ENCODE results near the gene ERICH6B.

ERICH6B gene

DNA sequence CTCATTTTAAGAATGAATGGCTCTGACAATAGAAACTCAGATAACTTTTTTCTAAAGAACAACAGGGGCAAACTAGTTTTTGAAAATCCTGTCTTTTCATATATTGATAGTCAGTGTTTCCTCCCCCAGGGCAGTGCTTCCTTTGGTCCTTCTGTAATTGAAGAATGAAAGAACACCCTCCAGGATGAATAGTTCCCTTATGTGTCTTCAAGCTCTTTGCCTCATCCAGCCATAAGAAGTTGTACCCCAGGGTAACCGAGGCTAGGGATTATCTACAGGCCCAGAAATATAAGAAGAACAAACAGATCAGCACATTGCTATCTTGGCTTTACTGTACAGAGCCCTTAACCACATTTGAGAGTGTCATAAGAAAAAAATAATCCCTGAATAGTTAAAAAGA lies 12.1 kb upstream of the ERICH6B start:
- H3K36me3 Mint-ChIP-seq (ENCODE audit: insufficient read depth) = no peaks in the 10 kb centered on the region
- H3K4me1 Mint-ChIP-seq = no peaks in the 10 kb centered on the region
- no peak overlapping the region for H3K4me3 Mint-ChIP-seq

DNA sequence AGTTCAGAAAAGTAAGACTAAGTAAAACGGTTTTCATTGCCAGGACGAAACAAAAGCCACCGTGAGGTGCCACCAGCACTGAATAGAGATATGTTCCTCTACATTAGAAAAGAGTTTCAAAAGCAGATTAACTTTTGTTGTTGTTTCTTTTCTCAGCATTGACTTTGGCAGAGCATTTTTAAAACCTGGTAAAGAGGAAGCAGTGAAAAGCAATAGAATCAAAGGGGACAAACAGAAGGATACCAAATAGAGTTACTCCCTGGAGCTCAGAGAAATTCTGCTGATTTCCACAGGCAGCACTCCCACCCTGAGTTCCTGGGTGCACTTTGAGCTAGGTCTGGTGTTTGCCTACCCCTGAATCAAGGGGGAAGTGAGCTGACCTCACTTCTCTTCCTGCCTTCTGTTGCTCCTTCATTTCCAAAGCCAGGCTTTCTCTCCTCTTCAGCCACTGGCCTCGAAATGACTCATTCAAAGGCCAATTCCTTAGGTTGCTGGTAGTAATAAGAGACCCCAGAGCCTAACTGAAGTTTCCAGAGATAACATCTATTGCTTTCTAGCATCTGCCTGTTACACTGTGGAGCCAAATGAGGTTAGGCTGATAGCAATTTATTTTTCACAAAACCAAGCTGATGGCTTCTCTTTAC lies 11.3 kb upstream of the ERICH6B start:
- Mint-ChIP-seq H3K27ac (ENCODE audit: low read depth) (no peak overlapping the region), H3K4me1 (no peaks in the 10 kb centered on the region), H3K9me3 (no peaks in the 10 kb centered on the region), H3K4me3 (no peak overlapping the region), H3K36me3 (ENCODE audit: insufficient read depth) (no peaks in the 10 kb centered on the region), H3K27me3 (peaks cover 55% of the 10 kb centered on the region)
- DNase-seq (ENCODE audit: low spot score in 2 of 2) (no peak), ATAC-seq (replicated peaks; ENCODE audit: extremely low read depth, poor library complexity, severe bottlenecking) (no peak)

More for the DNA sequence above, 12.1 kb upstream of the ERICH6B start:
- Mint-ChIP-seq H3K9me3 (no peaks in the 10 kb centered on the region), H3K27ac (ENCODE audit: low read depth) (no peak overlapping the region), H3K27me3 (peaks cover 60% of the 10 kb centered on the region)
- ATAC-seq (replicated peaks; ENCODE audit: extremely low read depth, poor library complexity, severe bottlenecking) = no peak
- no peak for DNase-seq (ENCODE audit: low spot score in 2 of 2)

DNA sequence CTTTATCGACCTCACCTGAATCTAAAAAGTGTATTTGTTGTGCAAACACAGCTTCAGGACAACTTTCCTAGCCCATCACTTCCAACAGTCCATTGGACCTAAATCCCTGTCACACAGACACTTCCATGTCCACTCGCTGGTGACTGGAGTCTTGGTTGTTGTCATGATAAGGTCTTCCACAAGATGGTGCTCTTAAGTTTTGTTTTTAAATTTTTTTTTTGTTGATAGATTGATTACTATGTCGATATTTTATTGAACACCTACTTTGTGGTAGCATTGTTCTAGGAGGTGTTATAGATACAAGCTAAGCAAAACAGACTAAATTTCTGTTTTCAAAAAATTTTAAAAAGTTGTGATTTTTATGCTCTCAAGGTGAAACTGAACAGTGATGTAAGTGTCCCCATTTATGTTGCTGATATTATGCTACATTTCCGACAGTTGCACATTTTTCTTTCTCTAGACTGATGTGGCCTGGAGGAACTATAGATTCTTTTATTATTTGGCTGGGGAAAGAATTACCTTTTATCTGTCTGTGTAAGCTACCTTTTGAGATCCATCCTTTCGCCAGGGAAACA lies 8.1 kb upstream of the ERICH6B start:
- Mint-ChIP-seq H3K4me1 (no peaks in the 10 kb centered on the region), H3K27ac (ENCODE audit: low read depth) (no peak overlapping the region), H3K36me3 (ENCODE audit: insufficient read depth) (no peaks in the 10 kb centered on the region), H3K4me3 (no peak overlapping the region), H3K9me3 (no peaks in the 10 kb centered on the region), H3K27me3 (peaks cover 67% of the 10 kb centered on the region)
- DNase-seq (ENCODE audit: low spot score in 2 of 2) = no peak
- ATAC-seq (replicated peaks; ENCODE audit: extremely low read depth, poor library complexity, severe bottlenecking) = no peak

DNA sequence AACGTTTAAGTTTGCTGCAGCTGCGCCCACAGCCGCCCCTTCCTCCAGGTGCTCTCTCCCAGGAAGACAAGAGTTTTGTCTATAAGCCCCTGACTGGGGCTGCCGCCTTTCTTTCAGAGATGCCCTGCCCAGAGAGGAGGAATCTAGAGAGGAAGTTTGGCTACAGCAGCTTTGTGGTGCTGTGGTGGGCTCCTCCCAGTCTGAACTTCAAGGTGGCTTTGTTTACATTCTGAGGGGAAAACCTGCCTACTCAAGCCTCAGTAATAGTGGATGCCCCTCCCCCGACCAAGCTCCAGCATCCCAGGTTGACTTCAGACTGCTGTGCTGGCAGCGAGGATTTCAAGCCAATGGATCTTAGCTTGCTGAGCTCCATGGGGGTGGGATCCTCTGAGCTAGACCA lies 6.4 kb upstream of the ERICH6B start:
- peaks cover 83% of the 10 kb centered on the region for H3K27me3 Mint-ChIP-seq

DNA sequence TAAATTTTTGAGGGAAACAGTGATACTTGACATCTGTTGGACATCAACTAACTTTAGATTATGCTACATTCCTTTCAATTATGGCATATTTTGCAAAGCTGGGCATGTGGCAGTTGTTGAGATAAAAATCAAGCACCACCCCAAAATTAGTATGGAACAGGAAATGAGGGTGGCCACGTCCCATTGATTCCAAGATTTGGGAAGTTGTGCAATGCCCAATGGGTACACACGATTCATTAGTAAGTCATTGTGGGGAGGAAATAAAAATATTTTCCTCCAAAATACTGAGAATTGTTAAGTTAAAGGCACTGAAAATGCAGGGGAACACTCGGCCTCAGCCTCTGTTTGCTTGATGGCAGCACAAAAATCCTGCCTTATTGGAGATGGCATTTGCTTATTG lies 7.6 kb downstream of the ERICH6B start:
- no peaks in the 10 kb centered on the region for H3K9me3 Mint-ChIP-seq
- no peak for DNase-seq (ENCODE audit: low spot score in 2 of 2)
- no peak overlapping the region for H3K27ac Mint-ChIP-seq (ENCODE audit: low read depth)
- H3K4me3 Mint-ChIP-seq = no peak overlapping the region
- H3K27me3 Mint-ChIP-seq = peaks cover 24% of the 10 kb centered on the region
- no peaks in the 10 kb centered on the region for H3K36me3 Mint-ChIP-seq (ENCODE audit: insufficient read depth)
- ATAC-seq (replicated peaks; ENCODE audit: extremely low read depth, poor library complexity, severe bottlenecking) = no peak
- H3K4me1 Mint-ChIP-seq = no peaks in the 10 kb centered on the region

More for the DNA sequence above, 6.4 kb upstream of the ERICH6B start:
- DNase-seq (ENCODE audit: low spot score in 2 of 2) (no peak), ATAC-seq (replicated peaks; ENCODE audit: extremely low read depth, poor library complexity, severe bottlenecking) (no peak)
- H3K4me3 Mint-ChIP-seq = no peak overlapping the region
- no peaks in the 10 kb centered on the region for H3K36me3 Mint-ChIP-seq (ENCODE audit: insufficient read depth)
- no peaks in the 10 kb centered on the region for H3K9me3 Mint-ChIP-seq
- no peak overlapping the region for H3K27ac Mint-ChIP-seq (ENCODE audit: low read depth)
- H3K4me1 Mint-ChIP-seq = no peaks in the 10 kb centered on the region

DNA sequence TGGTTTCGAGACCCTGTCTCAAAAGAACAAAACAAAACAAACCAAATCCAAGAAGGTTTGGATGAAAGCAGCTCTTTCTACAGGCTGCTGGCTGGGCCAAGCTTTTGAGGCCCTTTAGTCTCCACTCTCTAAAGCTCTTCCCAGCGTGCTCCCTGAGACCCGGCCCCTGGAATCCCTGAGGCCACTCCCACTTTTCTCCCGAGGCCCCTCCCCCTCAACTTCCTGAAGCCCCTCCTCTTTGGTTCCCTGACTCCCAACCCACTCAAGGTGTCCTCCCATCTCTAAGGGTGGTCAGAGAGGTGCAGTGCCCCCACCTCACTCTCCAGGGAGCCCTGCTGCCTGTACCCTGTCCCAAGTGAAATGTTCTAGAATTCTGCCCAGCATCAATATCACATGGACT lies 10.6 kb downstream of the ERICH6B start:
- ATAC-seq (replicated peaks; ENCODE audit: extremely low read depth, poor library complexity, severe bottlenecking) = no peak
- peaks cover 15% of the 10 kb centered on the region for H3K27me3 Mint-ChIP-seq

DNA sequence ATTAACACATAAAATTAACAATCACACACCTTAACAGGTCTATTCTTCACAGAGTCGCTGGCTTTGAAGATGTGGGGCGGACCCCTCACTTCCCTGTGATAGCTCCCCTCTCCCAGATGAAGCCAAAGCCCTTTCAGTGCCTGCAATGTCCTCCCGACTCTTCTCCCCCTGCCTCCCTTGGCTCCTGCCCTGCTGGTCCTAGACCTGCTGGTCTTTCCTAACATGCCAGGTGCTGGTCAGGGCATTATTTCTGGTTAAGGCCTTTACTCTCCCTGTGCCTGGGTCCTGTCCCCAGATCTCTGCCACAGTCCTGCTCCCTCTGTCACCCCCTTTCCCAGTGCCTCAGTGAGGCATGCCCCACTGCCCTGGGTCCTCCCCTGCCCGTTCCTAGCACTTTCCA lies 12.2 kb downstream of the ERICH6B start:
- no peak for DNase-seq (ENCODE audit: low spot score in 2 of 2)
- no peaks in the 10 kb centered on the region for H3K9me3 Mint-ChIP-seq
- no peak overlapping the region for H3K27ac Mint-ChIP-seq (ENCODE audit: low read depth)
- peaks cover 10% of the 10 kb centered on the region for H3K27me3 Mint-ChIP-seq
- H3K36me3 Mint-ChIP-seq (ENCODE audit: insufficient read depth) = no peaks in the 10 kb centered on the region
- H3K4me1 Mint-ChIP-seq = no peaks in the 10 kb centered on the region
- ATAC-seq (replicated peaks; ENCODE audit: extremely low read depth, poor library complexity, severe bottlenecking) = no peak
- H3K4me3 Mint-ChIP-seq = no peak overlapping the region

More for the DNA sequence above, 10.6 kb downstream of the ERICH6B start:
- no peaks in the 10 kb centered on the region for H3K9me3 Mint-ChIP-seq
- H3K27ac Mint-ChIP-seq (ENCODE audit: low read depth) = no peak overlapping the region
- no peaks in the 10 kb centered on the region for H3K36me3 Mint-ChIP-seq (ENCODE audit: insufficient read depth)
- H3K4me3 Mint-ChIP-seq = no peak overlapping the region
- H3K4me1 Mint-ChIP-seq = no peaks in the 10 kb centered on the region
- DNase-seq (ENCODE audit: low spot score in 2 of 2) = no peak

DNA sequence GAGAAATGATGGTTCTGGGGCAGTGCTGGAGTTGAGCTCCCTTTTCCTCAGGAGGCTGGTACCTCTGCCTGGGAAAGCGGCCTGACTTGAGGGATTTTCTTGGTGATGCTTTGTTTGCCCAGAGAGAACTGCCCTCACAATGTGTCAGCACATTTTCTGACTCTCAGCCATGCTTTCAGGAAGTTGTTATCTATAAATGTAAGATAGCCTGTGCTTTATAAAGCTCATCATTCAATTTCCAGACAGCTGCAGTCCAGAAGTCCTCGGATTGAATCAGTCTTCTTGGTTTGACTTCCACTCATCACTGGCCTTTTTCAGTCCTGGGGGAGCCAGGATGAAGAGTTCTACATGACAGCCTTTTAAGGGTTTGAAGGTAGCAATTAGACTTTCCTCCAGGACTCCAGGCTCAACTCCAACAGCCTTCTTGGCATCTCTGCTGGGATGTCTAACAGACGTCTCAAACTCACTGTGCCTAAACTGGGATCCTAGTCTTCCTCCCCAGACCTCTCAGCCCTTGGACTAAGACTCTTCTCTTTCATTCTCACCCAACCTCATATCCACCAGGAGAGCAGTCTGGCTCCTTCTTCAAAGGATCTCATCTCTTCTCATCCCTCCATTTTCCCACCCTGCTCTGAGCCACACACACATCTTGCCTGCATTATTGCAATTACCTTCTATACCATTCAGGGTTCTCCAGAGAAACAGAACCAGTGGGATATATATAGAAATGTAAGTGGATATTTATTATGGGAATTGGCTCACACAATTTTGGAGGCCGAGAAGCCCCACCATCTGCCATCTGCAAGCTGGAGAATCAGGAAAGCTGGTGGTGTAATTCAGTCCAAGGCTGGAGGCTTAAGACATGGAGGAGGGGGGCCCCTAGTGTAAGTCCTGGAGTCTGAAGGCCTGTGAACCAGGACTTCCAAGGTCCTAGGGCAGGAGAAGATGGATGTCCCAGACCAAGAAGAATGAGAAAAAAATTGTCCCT lies 13.1 kb downstream of the ERICH6B start:
- Mint-ChIP-seq H3K27ac (ENCODE audit: low read depth) (no peak overlapping the region), H3K4me1 (no peaks in the 10 kb centered on the region), H3K9me3 (no peaks in the 10 kb centered on the region), H3K4me3 (no peak overlapping the region), H3K27me3 (peaks cover 14% of the 10 kb centered on the region), H3K36me3 (ENCODE audit: insufficient read depth) (no peaks in the 10 kb centered on the region)
- no peak for ATAC-seq (replicated peaks; ENCODE audit: extremely low read depth, poor library complexity, severe bottlenecking)
- no peak for DNase-seq (ENCODE audit: low spot score in 2 of 2)

DNA sequence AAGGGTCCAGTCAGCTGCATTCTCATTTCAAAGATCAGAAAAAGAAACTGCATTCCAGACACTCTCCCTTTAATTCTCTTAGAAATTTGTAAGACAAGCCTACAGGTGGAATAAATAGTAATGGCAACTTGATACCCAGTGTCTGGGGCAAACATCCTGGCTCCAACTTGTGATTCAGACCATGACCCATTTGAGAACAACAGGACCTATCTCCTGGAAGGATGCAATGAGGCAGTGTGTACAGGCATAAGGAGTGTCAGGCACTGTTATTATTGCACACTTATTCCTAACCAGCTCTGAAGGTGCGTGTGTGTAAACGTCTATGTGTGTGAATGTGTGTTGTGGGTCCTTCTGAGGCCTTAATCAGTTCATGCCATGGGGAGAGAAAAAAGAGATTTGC lies 13.9 kb downstream of the ERICH6B start:
- Mint-ChIP-seq H3K36me3 (ENCODE audit: insufficient read depth) (no peaks in the 10 kb centered on the region), H3K27ac (ENCODE audit: low read depth) (no peak overlapping the region), H3K4me1 (no peaks in the 10 kb centered on the region), H3K9me3 (no peaks in the 10 kb centered on the region), H3K27me3 (peaks cover 19% of the 10 kb centered on the region), H3K4me3 (no peak overlapping the region)
- DNase-seq (ENCODE audit: low spot score in 2 of 2) = no peak
- ATAC-seq (replicated peaks; ENCODE audit: extremely low read depth, poor library complexity, severe bottlenecking) = no peak

DNA sequence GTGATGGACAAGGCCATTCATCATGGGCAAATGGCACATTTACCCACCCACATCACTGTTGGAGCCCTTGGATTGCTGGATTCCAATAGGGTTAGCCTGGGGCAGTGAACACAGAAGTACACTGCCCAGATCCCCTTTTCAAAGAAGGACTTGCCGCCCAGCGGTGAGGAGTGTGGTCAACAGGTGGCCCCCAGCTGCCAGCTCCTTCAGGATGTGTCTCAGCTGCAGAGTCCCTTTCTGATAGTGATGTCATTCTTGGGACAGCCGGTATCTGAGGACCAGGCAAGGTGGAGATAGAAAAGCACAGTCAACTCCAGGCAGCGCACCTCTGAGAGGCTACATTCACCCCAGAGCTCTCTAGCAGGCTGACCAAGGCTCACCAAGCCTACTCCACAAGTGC lies 16.9 kb downstream of the ERICH6B start:
- Mint-ChIP-seq H3K36me3 (ENCODE audit: insufficient read depth) (no peaks in the 10 kb centered on the region), H3K4me3 (no peak overlapping the region), H3K27ac (ENCODE audit: low read depth) (no peak overlapping the region), H3K27me3 (peaks cover 29% of the 10 kb centered on the region), H3K4me1 (no peaks in the 10 kb centered on the region), H3K9me3 (no peaks in the 10 kb centered on the region)
- ATAC-seq (replicated peaks; ENCODE audit: extremely low read depth, poor library complexity, severe bottlenecking) (no peak), DNase-seq (ENCODE audit: low spot score in 2 of 2) (no peak)

DNA sequence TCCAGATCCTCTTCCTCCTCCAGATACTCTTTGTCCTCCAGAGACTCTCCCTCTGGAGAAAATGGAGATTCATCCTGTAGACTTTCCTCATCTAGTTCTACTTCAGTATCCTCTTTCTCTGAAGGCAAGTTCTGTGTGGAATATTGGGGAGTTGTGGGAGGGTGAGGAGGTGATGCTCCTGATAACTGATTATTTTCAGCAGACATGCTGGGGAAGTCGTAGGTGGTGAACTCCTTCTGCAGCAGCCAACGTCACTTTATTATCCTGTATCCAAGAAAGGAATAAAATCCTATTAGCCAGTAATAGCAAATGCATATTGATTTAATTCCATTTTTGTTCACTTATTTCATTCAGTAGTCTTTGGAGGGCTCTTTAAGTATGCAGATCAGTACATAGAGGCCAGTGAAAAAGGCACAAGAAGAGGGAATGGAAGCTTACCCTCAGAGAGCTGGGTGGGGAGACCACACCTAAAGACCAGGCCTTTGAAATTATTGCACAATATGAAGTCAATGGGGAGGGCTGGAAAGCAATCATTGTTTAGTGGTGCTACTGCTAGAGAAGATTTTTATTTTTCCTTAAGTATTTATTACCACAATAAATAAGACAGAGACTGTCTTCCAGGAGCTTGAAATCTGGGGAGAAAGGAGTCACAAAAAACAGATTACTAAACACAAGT lies 18.6 kb downstream of the ERICH6B start:
- no peak overlapping the region for H3K27ac Mint-ChIP-seq (ENCODE audit: low read depth)
- DNase-seq (ENCODE audit: low spot score in 2 of 2) (no peak), ATAC-seq (replicated peaks; ENCODE audit: extremely low read depth, poor library complexity, severe bottlenecking) (no peak)
- H3K9me3 Mint-ChIP-seq = no peaks in the 10 kb centered on the region
- H3K27me3 Mint-ChIP-seq = peaks cover 29% of the 10 kb centered on the region
- no peak overlapping the region for H3K4me3 Mint-ChIP-seq
- no peaks in the 10 kb centered on the region for H3K36me3 Mint-ChIP-seq (ENCODE audit: insufficient read depth)
- H3K4me1 Mint-ChIP-seq = no peaks in the 10 kb centered on the region

DNA sequence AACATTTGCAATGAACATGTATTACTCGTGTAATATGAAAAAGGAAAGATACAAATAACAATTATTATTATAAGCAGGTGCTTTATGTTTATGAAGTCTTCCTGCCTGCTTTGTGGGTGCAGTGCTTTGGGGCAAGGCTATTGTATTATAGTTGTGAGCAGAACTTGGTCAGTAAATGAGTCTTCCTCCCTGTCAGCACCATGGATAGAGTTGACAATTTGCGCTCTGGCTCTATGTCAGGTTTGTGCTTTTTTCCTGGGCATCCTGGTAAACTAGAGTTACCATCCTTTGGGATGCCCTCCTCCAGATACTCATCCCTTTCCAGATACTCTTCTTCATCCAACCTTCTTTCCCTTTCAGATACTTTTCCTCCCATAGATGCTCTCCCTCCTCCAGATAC lies 19.6 kb downstream of the ERICH6B start:
- no peaks in the 10 kb centered on the region for H3K4me1 Mint-ChIP-seq
- no peak for ATAC-seq (replicated peaks; ENCODE audit: extremely low read depth, poor library complexity, severe bottlenecking)
- H3K36me3 Mint-ChIP-seq (ENCODE audit: insufficient read depth) = no peaks in the 10 kb centered on the region

More for the DNA sequence above, 19.6 kb downstream of the ERICH6B start:
- H3K27ac Mint-ChIP-seq (ENCODE audit: low read depth) = no peak overlapping the region
- no peak for DNase-seq (ENCODE audit: low spot score in 2 of 2)
- peaks cover 35% of the 10 kb centered on the region for H3K27me3 Mint-ChIP-seq
- no peak overlapping the region for H3K4me3 Mint-ChIP-seq
- H3K9me3 Mint-ChIP-seq = no peaks in the 10 kb centered on the region

Measured in central memory CD8-positive, alpha-beta T cell (primary cell).